ENCODE data around the gene SLC25A43.

- TF ChIP-seq EZH2 (IDR thresholded peaks at IDR 0.05; ENCODE audit: low read depth) (no peak), CTCF (conservative IDR thresholded peaks at IDR 0.05) (no peak)
Measured at GRCh38 chrX:119492463-119492862, 93.3 kb downstream of the SLC25A43 start.
